Type B pancreatic cell (in vitro differentiated cells): Measurements from ENCODE around the gene TXNDC15. TPM values are rescaled to one million over a fixed set of nuclear protein-coding genes. Genes with fewer than 3 reads are reported as not detected.

Source experiments
- DNase-seq: peaks from one replicate; pipeline ENCODE4 v3.0.0; 2021; ENCODE audit warnings: mixed read lengths; ENCODE audit not compliant: unreplicated experiment; ENCODE audit errors: extremely low spot score
- H3K27ac Mint-ChIP-seq: 2 replicates; pipeline ENCODE4 v1.8.0; 2021; ENCODE audit warnings: mild to moderate bottlenecking, mixed read lengths
- H3K27me3 Mint-ChIP-seq: 2 replicates; pipeline ENCODE4 v1.8.0; 2021; ENCODE audit warnings: mixed read lengths
- H3K36me3 Mint-ChIP-seq: 2 replicates; pipeline ENCODE4 v1.8.0; 2021; ENCODE audit warnings: mixed read lengths
- H3K4me1 Mint-ChIP-seq: one replicate; pipeline ENCODE4 v1.8.0; 2021; ENCODE audit warnings: mixed read lengths; ENCODE audit not compliant: unreplicated experiment
- H3K4me3 Mint-ChIP-seq: 2 replicates; pipeline ENCODE4 v1.8.0; 2021; ENCODE audit warnings: mild to moderate bottlenecking, mixed read lengths
- H3K9me3 Mint-ChIP-seq: 2 replicates; pipeline ENCODE4 v1.8.0; 2021; ENCODE audit warnings: mixed read lengths
- CTCF ChIP-seq: fragments of 200-600 bp; sonication (generic); conservative IDR thresholded peaks from 2 replicates; pipeline ENCODE4 v1.5.0; 2021; ENCODE audit warnings: antibody characterized with exemption, mild to moderate bottlenecking
- total RNA-seq: library from RNA; stranded (reverse); gene quantifications from 2 replicates; pipeline ENCODE4 v1.2.1, GENCODE V29; 2021; ENCODE audit warnings: low replicate concordance

TXNDC15 gene
- total RNA-seq, 1 donor from 2014 or later, result 41.3 TPM

GRCh38 chr5:134920848-134921575 is 46.8 kb downstream of the TXNDC15 start:
- Mint-ChIP-seq H3K4me1 (no peaks in the 10 kb centered on the region), H3K4me3 (no peak overlapping the region), H3K36me3 (peaks cover 19% of the 10 kb centered on the region), H3K27me3 (no peaks in the 10 kb centered on the region), H3K9me3 (no peaks in the 10 kb centered on the region), H3K27ac (no peak overlapping the region)
- no peak for DNase-seq
- no peak for TF ChIP-seq CTCF

- no peaks in the 10 kb centered on the region for H3K27me3 Mint-ChIP-seq
- H3K4me3 Mint-ChIP-seq, result no peak overlapping the region
- H3K27ac Mint-ChIP-seq, result no peak overlapping the region
- H3K4me1 Mint-ChIP-seq, result peaks cover 5% of the 10 kb centered on the region
- H3K36me3 Mint-ChIP-seq, result peaks cover 10% of the 10 kb centered on the region
- no peak for TF ChIP-seq CTCF
- DNase-seq, result no peak
- no peaks in the 10 kb centered on the region for H3K9me3 Mint-ChIP-seq
Measured at GRCh38 chr5:134932508-134932907, 58.3 kb downstream of the TXNDC15 start.

- no peak for DNase-seq
- no peak for TF ChIP-seq CTCF
- Mint-ChIP-seq H3K27me3 (no peaks in the 10 kb centered on the region), H3K9me3 (no peaks in the 10 kb centered on the region), H3K27ac (no peak overlapping the region), H3K4me3 (no peak overlapping the region), H3K36me3 (peaks cover 5% of the 10 kb centered on the region), H3K4me1 (peaks cover 12% of the 10 kb centered on the region)
Measured at GRCh38 chr5:134934202-134934601, 60.0 kb downstream of the TXNDC15 start.

- no peak for DNase-seq
- Mint-ChIP-seq H3K4me1 (peaks cover 12% of the 10 kb centered on the region), H3K36me3 (peaks cover 9% of the 10 kb centered on the region), H3K9me3 (no peaks in the 10 kb centered on the region), H3K27me3 (no peaks in the 10 kb centered on the region), H3K27ac (no peak overlapping the region), H3K4me3 (no peak overlapping the region)
- no peak for TF ChIP-seq CTCF
Measured at GRCh38 chr5:134935711-134936602, 61.8 kb downstream of the TXNDC15 start.

GRCh38 chr5:134937526-134937925 is 63.4 kb downstream of the TXNDC15 start:
- no peak for DNase-seq
- H3K4me3 Mint-ChIP-seq, result no peak overlapping the region
- H3K4me1 Mint-ChIP-seq, result peaks cover 12% of the 10 kb centered on the region
- no peak overlapping the region for H3K27ac Mint-ChIP-seq
- TF ChIP-seq CTCF, result no peak
- no peaks in the 10 kb centered on the region for H3K9me3 Mint-ChIP-seq
- peaks cover 9% of the 10 kb centered on the region for H3K36me3 Mint-ChIP-seq
- H3K27me3 Mint-ChIP-seq, result no peaks in the 10 kb centered on the region
